SIG-M5 treated with dmso at 0.1 percent for 504 hours (cell line): ENCODE results near the gene FAM168A.

Source experiments
- DNase-seq: peaks from one replicate; lab custom pipeline; 2025; ENCODE audit not compliant: unreplicated experiment; lab: John Stamatoyannopoulos, UW

Gene FAM168A

DNA sequence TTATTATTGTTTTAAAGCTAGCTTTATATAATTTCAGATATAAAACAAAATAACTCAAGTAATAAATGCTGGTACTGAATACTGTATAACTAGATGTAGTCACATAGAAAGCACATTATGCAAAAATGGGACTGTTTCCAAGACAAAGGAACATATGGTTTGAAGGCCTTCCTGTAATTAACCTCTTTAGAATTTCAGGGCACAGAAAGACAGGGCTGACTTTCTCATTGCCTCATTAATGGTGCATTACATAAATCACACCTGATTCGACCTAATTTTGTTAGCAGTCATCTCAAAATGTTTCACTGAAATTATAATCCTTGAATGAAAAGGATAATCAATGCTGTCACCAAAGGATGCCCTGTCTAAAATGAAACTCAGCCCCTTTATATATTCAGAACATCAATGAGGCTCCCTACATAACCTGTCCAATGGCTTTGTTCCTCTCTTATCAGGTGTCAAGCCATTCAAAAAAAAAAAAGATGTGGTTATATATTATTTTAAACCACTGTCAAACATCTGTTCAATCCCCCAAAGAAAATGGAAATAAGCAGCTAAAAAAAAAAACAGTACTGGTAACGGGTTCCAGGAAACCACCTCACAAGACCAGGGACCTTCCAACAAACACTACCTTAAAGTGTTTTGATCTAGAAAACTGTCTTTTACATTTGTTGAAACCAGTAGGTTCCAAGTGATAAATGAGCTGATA is 77.4 kb downstream of the FAM168A start:
- no peak for DNase-seq

DNA sequence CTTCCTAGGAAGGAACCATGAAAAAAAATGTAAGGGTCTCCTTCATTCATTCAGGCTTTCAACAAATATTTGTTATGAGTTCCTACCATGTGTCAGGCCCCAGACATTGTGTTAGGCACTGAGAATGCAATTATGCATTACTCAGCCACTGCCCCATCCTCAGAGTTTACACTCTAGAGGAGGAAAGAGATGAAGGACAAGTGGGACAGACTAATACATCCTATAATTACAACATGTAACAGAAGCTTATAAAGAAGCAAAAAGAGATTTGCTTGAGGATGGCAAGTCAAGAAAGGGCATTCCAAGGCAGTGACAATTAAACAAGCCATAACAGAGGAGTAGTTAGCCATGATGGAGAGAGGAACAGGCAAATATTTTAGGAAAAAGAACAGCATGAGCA is 78.6 kb downstream of the FAM168A start:
- DNase-seq, result no peak

DNA sequence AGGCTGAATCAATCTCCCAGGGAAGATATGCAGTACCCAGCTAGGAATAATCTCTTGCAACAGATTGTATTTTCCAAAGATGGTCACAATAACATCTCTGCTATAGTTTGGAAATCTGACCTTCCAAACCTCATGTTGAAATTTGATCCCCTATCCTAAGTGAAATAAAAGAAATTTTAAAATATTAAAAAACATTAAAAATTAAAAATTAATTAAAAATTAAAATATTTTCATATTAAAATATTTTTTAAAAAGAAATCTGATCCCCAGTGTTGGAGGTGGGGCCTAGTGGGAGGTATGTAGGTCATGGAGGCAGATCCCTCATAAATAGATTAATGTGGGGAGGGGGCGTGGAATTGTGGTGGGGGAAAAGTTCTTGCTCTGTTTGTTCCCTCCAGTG is 79.7 kb downstream of the FAM168A start:
- DNase-seq, result no peak

DNA sequence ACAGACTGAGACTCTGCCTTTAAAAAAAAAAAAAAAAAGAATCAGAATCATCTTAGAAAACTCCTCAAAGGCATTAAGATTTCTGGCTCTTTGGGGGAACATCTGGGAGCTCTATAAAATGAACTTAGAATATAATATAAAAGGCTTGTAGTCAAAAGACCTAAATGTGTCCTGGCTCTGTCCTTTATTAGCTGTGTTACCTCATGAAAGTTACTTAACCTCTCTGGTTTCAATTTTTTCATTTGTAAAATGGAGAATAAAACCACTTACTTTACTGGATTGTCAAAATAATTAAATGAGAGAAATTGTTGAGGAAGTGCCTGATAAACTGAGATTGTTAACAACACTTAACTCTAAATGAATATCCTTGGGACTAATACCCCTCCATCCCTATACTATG is 81.8 kb downstream of the FAM168A start:
- no peak for DNase-seq

DNA sequence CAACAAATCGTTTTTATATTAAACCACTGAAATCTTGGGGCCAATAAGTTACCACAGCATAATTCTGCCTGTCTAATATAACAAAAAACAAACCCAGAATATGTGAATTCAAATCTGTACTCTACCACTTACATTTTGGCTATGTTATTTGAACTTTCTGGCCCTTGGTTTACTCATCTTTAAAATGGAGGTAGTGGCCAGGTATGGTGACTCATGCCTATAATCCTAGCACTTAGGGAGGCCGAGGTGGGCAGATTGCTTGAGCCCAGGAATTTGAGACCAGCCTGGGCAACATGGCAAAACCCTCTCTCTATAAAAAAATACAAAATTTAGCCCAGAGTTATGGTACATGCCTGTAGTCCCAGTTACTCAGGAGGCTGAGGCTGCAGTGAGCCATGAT is 84.2 kb downstream of the FAM168A start:
- DNase-seq, result no peak

DNA sequence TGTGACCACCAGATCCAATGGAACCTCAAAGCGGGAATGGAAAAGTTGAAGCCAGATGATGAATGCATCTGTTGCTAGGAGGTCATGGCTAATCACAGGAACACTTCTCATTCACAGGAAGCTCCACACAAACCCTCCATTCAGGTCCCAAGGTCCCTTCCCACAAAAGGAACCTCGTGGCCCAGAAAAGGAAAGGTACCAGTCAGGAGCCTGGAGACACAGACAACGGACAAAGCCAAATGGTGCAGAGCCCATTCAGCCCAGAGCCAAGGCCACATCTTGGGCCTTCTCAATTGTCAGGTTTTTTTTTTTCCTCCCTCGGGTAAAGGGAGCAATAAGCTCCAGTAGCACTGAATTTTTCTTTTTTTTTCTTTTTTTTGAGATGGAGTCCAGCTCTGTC is 87.0 kb downstream of the FAM168A start:
- no peak for DNase-seq

DNA sequence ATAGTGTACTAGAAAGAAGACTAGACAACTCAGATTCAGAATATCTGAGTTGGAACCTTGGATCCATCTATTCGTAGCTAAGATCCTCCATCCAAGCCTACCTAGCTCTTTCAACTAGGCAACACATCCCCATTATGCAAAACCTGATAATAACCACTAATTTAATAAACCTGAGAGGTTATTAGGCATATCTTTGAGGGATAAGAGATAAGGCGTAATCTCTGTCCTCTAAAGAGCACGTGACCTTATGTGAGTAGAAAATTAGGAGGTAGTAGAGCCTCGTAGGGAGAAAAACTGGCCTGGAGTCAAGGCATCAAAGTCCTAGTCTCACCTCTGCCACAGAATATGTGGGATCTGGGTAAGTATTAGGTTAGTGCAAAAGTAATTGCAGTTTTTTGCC is 87.8 kb downstream of the FAM168A start:
- no peak for DNase-seq

DNA sequence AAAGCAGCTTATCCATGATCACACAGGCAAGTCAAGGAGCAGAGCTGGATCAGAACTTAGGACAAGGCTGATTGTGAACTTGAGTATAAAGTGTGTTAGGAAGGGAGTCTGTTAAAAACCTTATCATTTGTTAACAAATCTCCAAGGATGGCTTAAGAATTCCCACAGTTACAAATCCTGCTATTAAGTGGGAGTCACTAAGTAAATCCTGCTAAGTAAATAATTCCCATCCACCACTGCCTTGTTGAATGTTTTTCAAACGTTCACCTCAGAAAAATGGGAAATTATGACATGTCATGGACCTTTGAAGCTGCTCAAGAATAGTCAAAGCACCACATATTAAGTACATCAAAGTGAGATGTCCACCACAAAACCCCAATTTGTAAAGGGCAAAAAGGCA is 88.7 kb downstream of the FAM168A start:
- DNase-seq, result no peak

DNA sequence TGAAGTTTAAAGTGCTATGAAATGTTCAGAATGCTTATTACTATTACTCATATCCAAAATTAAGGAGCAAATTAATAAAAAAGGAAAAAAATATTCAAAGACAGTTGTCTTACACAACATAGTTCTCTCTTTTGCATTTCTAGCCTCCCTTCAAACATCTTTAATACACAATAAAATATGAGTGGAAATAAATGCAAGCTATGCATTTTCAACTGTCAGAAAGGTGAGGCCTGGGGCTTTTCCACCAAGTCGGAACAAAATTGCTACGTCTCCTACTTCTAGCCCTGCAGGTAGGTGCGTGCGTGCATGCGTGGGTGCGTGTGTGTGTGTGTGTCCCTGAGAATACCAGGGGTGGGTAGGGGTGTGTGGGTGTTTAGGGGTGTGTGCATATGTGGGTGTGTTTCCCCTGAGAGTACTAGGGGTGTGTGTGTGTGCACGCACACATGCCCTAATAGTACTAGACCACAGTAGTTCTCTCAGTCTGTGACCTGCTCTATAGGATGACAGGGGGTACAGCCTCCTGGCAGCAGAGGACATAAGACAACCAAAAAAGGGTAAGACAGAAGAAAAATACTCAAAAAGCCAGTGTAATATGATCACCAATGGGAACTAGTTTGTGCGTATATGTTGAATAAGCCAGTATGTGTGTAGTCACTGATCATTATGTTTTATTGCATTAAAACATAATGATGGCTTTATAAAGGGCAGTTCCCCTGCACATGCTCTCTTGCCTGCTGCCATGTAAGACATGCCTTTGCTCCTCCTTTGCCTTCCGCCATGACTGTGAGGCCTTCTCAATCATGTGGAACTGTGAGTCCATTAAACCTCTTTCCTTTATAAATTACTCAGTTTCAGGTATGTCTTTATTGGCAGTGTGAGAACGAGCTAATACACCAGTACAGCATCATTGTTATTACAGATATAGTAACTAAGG is 89.4 kb downstream of the FAM168A start:
- DNase-seq, result no peak

DNA sequence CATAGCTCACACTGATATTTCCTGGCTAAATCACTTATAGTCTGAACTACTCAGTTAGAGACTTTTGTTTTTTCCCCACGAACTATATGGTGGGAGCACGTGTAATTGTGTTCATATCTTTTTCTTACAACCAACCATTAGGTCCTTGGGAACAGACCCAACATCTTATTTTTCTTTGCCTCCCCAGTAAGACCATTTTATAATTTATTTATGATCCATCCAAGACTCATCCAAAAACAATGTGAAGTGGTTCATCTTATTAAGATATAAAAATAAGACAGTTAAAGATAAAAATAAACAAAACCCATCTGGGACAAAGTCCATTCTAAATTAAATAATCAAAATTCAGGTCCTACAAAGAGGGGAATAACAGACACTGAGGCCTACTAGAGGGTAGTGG is 90.8 kb downstream of the FAM168A start:
- no peak for DNase-seq

DNA sequence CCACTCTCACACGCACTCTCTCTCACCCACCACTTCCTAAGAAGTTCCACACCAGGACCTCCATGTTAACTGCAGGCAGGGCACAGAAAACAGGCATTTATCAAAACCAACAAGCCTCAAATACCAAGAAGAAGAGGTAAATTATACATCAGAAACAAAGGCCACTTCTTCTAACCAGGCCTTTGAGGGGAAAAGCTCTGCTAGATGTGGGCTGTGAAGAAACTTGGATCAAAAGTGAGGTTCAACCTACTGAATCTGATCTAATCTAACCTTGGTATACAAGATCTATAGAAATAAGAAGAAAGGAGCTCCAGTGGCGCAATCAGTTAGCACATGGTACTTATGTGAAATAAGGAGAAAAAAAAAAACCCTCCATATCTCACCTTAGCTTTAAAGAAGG is 91.9 kb downstream of the FAM168A start:
- no peak for DNase-seq

DNA sequence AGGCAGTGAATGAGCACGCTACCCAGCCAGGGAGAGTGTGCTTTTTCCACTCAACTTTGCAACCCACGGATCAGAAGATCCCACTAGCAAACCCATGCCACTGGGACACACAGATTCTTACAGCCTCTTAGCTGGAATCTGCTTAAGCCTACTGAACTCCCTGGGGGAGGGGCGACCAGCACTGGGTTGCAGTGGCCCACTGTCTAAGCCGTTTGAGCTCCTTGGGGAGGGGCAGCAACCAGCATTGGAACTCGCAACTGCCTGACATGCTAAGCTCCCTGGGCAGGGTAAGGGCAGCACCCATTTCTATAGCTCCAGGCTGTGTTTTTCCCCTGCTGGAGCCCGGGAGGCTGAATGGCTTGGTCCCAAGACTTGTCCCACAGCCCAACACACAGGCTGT is 99.6 kb downstream of the FAM168A start:
- DNase-seq, result no peak

DNA sequence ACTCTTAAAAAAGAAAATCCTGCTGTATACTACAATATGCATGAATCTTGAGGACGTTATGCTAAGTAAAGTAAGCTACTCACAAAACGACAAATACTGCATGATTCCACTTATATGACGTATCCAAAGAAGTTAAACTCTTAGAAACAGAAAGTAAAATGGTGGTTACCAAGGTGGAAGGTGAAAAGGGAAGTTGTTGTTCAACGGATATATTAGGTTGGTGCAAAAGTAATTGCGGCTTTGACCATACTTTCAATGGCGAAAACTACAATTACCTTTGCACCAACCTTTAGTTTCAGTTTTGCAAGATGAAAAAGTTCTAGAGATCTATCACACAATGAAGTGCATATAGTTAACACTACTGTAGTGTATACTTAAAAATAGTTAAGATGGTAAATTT is 101.8 kb downstream of the FAM168A start:
- no peak for DNase-seq

DNA sequence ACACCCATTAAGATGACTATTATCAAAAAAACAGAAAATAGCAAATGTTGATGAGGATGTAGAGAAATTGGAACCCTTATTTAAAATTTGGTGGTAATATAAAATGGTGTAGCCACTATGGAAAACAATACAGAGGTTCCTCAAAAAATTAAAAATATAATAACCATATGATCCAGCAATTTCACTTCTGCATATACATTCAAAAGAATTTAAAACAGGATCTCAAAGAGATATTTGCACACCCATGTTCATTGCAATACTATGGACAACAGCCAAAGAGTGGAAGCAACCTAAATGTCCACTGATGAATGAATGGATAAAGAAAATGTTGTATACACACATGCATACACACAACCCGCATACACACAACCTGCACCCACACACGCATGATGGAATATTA is 102.2 kb downstream of the FAM168A start:
- no peak for DNase-seq

DNA sequence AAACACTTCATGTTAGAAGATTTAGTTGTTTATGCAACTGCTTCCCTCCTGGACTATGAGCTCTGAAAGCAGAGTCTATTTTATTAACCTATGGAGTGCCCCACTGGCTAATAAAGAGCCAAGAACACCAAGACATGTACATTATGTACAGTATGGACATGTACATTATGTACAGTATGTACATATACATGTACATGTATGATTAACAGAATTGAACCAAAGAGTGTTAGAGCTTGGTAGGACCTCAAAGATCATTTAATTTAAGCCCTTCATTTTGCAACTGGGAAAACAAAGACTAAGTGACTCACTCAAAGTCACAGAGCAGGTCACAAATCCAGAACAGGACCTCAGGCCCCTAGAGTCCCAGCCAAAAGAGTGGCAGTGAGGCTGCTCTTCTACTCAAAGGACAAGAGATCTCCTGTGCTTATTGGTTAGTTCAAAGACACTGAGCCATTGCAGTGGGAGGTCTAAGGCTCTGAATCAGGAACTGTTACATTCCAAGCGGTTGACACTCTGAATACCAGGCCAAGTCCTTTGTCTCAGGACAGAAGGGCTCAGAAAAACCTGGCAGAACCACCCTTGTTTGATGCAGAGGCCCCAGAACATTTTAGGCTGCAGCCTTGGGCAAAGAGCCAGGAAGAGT is 103.8 kb downstream of the FAM168A start:
- peak; percentile 46 for DNase-seq

DNA sequence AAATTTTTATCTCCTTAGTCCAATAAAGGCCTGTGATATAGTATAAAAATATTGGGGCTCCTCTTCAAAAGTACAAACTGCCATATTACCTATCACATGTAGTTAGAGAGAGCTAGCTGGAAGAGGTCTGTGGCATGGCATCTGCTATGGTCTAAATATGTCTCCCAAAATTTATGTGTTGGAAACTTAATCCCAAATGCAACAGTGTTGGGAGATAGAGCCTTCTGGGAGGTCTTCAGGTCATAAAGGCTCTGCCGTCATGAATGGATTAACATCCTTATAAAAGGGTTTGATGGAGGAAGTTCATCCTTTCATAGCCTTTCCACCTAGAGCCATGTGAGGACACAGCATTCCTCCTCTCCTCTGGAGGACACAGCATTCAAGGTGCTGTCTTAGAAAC is 116.3 kb downstream of the FAM168A start:
- no peak for DNase-seq

DNA sequence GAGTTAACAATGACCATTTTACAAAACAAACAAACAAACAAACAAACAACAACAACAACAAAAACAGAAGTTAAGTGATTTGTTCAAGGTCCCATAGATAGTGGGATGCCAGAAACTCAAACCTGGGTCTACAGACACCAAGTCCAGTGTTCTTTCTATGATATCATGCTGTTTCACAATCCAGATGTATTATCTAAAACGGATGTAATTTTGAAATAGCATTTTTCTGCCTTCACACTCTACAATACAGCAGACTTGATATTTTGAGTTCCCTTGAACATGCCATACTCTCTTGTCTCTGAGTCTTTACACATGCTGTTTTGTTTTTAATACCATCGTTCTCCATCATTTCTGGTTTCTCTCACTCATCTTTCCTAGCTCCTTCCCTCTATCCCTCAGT is 117.2 kb downstream of the FAM168A start:
- no peak for DNase-seq

DNA sequence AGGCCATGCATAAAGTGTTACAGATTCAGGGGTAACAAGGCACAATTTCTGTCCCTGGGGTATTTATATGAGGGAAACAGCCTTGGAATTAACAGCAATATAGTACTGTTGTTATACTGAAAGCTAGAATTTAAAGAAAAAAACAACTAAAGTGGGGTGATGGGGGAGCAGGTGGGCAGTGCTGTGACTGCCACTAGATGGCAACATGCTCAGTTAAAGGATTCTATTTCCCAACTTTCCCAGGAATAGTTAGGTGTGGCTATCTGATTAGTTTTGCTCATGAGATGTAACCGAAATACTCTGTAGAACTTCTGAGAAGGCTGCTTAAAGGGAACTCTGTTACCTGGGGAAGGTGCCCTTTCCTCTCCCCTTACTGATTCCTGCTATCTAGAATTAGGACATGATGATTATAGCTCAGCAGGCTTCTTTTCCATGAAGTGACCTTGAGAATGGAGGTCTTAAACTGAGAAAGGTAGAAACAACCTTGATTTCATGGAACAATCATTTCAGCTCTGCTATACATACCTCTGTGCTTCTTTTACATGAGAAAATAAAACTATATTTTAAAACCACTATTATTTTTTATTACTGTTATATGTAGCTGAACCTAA is 119.1 kb downstream of the FAM168A start:
- peak; percentile 32 for DNase-seq

DNA sequence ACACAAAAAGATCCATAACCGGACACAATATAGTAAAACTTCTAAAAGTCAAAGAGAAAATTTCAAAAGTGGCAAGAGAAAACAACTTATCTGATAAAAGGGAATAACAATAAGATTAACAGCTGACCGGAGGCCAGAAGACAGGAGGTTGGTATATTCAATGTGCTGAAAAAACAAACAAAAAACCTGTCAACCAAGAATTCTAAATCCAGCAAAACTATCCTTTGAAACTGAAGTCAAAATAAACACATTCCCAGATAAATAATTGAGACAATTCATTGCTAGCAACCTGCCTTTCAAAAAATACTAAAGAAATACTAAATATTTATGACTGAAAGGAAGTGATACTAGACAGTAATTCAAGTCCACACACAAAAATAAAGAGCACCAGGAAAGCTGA is 120.4 kb downstream of the FAM168A start:
- DNase-seq, result no peak

DNA sequence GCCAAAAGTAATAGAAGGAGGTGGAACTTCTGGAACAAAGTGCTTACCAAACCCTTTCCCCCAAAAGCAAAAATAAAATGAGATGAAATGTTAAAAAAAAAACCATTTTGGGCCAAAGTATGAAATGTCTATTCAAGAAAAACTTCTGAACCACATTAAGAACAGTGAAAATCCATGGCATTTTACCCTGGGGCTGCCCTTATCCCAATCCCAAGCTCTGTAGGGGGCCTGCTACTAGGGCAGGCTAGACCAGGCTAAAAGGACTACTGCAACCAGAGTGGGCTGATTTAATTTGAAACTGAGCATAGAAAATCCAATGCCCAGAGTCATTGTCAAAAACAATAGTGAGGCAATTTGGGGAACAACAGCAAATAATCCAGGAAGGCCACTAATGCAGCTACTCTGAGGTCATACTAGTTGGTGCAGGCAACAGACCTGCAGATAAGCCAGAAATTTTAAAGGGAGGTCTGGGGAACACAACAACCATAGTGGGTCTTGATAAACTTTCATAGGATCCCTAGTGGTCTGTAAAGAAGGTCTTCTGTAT is 122.3 kb downstream of the FAM168A start:
- no peak for DNase-seq

DNA sequence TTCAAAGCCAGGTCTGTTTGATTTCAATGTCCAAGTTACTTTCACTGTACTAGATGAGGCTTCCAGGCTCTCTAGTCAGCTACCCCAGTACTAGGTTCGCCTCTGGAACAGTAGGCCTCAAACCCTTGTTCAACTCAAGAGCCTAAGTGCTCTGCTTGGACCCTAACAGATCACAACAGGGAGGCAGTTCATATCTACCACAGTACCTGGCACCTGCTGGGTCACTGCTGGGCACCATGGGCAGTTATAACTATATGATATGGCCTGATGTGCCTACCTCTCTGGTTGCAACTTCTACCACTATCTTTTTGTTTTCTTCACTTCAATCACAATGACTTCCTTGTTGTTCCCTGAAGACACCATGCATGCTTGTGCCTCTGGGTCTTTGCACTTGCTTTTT is 124.7 kb downstream of the FAM168A start:
- no peak for DNase-seq
